ENCODE results near the gene RAX2. TPM values are rescaled to one million over a fixed set of nuclear protein-coding genes. Genes with fewer than 3 reads are reported as not detected.

The RAX2 gene
- total and polyA plus RNA-seq, 10 of the 15 experiments (the other 5 are each of a cell fraction or from before 2014, with no cell fraction given), result not detected

DNA sequence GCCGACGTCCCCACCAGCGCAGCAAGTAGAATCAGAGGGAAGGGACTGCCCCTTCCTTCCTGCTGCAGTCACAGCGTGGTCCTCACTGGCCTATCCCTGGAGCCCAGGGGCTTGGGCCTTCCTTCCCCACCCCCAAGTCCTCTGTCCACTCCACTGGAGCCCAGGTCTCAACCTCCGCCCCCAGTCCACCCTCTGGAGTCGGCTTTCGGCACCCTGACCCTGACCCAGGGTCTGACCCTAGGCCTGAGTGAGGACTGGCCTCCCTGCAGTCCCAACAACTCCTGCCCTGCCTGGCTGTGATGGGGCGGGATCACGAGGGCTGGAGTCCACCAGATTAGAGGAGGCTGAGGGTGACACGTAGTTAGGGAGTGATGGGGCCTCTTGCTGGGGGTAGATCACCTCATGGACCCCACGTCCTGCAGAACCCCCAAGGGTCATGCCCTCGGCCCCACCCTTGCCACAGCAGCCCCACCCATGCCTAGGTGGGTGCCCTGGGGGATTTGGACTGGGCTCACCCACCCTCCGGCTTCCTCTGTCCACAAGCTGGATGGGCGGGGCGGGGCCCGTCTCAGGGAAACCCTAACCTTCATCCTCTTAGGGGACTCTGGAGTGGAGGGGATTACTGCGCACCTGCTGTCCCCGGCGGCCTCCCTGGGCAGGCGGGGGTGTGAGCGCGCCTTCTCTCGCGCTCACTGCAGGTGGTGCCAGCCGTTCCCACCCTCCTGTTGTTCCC lies 3.8 kb downstream of the RAX2 start:
- no peak overlapping the region for H3K4me3 ChIP-seq
- H3K4me1 ChIP-seq (ENCODE audit: control insufficient read depth, insufficient read depth, low read length), result peaks cover 3% of the 10 kb centered on the region; the same call in 1 of the 2 replicates
- no peaks in the 10 kb centered on the region for H3K9me3 ChIP-seq (replicated peaks; ENCODE audit: control insufficient read depth, insufficient read depth, low read length)
- DNase-seq (ENCODE audit: low read depth, low spot score) (no peak), ATAC-seq (no peak), FAIRE-seq (no peak)
- no peak overlapping the region for H2AFZ ChIP-seq (ENCODE audit: control insufficient read depth, low read depth, low read length)
- H4K20me1 ChIP-seq (ENCODE audit: control insufficient read depth, insufficient read depth), result no peaks in the 10 kb centered on the region
- CTCF ChIA-PET, result interaction anchor here (1.3 kb wide), 1 partner anchor 54 kb away, joined by 3 read pairs; no protein-coding TSS in a partner anchor
- intact Hi-C loops (cut with micrococcal nuclease; ENCODE audit: unreplicated experiment) (no loop called here), in situ Hi-C loops (cut with MboI) (no loop called here)
- H3K9ac ChIP-seq (ENCODE audit: control insufficient read depth, insufficient read depth, low read length), result no peak overlapping the region
- H3K27me3 ChIP-seq (replicated peaks in 1 of 2; ENCODE audit: control insufficient read depth in 2 of 2, insufficient read depth in 2 of 2, low read length in 1 of 2), result no peaks in the 10 kb centered on the region
- SMC1A ChIA-PET (ENCODE audit: uncharacterized antibody, unreplicated experiment), result no interaction called here
- H3K4me2 ChIP-seq (ENCODE audit: control insufficient read depth, insufficient read depth), result no peak overlapping the region
- no peak overlapping the region for H3K27ac ChIP-seq (ENCODE audit: control insufficient read depth, insufficient read depth)
- WGBS (ENCODE audit: insufficient coverage, insufficient replicate concordance, low lambda C conversion rate, missing lambda C conversion rate), result 94% methylated on average over 24 of the region's 25 CpGs
- H3K79me2 ChIP-seq (ENCODE audit: control insufficient read depth, insufficient read depth, low read length), result peaks cover 4% of the 10 kb centered on the region
- no TSS peak for BruUV-seq (replicated peaks)
- TF ChIP-seq, protein P1, sequence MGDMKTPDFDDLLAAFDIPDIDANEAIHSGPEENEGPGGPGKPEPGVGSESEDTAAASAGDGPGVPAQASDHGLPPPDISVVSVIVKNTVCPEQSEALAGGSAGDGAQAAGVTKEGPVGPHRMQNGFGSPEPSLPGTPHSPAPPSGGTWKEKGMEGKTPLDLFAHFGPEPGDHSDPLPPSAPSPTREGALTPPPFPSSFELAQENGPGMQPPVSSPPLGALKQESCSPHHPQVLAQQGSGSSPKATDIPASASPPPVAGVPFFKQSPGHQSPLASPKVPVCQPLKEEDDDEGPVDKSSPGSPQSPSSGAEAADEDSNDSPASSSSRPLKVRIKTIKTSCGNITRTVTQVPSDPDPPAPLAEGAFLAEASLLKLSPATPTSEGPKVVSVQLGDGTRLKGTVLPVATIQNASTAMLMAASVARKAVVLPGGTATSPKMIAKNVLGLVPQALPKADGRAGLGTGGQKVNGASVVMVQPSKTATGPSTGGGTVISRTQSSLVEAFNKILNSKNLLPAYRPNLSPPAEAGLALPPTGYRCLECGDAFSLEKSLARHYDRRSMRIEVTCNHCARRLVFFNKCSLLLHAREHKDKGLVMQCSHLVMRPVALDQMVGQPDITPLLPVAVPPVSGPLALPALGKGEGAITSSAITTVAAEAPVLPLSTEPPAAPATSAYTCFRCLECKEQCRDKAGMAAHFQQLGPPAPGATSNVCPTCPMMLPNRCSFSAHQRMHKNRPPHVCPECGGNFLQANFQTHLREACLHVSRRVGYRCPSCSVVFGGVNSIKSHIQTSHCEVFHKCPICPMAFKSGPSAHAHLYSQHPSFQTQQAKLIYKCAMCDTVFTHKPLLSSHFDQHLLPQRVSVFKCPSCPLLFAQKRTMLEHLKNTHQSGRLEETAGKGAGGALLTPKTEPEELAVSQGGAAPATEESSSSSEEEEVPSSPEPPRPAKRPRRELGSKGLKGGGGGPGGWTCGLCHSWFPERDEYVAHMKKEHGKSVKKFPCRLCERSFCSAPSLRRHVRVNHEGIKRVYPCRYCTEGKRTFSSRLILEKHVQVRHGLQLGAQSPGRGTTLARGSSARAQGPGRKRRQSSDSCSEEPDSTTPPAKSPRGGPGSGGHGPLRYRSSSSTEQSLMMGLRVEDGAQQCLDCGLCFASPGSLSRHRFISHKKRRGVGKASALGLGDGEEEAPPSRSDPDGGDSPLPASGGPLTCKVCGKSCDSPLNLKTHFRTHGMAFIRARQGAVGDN (IDR thresholded peaks at IDR 0.05), result no peak
- TF ChIP-seq, protein P2, sequence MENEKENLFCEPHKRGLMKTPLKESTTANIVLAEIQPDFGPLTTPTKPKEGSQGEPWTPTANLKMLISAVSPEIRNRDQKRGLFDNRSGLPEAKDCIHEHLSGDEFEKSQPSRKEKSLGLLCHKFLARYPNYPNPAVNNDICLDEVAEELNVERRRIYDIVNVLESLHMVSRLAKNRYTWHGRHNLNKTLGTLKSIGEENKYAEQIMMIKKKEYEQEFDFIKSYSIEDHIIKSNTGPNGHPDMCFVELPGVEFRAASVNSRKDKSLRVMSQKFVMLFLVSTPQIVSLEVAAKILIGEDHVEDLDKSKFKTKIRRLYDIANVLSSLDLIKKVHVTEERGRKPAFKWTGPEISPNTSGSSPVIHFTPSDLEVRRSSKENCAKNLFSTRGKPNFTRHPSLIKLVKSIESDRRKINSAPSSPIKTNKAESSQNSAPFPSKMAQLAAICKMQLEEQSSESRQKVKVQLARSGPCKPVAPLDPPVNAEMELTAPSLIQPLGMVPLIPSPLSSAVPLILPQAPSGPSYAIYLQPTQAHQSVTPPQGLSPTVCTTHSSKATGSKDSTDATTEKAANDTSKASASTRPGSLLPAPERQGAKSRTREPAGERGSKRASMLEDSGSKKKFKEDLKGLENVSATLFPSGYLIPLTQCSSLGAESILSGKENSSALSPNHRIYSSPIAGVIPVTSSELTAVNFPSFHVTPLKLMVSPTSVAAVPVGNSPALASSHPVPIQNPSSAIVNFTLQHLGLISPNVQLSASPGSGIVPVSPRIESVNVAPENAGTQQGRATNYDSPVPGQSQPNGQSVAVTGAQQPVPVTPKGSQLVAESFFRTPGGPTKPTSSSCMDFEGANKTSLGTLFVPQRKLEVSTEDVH (IDR thresholded peaks at IDR 0.05; ENCODE audit: low read depth, partially characterized antibody), result no peak
- TF ChIP-seq POLR2AphosphoS2 (IDR thresholded peaks at IDR 0.05; ENCODE audit: low read depth, low read length), result no peak
- TF ChIP-seq ESRRA (IDR thresholded peaks at IDR 0.05; ENCODE audit: low read length), result no peak
- no peak for TF ChIP-seq CBX5 (IDR thresholded peaks at IDR 0.05; ENCODE audit: low read depth)
- TF ChIP-seq SRF (IDR thresholded peaks at IDR 0.05; ENCODE audit: low read depth in 2 of 2, low read length in 2 of 2), result no peak
- TF ChIP-seq, protein P3, sequence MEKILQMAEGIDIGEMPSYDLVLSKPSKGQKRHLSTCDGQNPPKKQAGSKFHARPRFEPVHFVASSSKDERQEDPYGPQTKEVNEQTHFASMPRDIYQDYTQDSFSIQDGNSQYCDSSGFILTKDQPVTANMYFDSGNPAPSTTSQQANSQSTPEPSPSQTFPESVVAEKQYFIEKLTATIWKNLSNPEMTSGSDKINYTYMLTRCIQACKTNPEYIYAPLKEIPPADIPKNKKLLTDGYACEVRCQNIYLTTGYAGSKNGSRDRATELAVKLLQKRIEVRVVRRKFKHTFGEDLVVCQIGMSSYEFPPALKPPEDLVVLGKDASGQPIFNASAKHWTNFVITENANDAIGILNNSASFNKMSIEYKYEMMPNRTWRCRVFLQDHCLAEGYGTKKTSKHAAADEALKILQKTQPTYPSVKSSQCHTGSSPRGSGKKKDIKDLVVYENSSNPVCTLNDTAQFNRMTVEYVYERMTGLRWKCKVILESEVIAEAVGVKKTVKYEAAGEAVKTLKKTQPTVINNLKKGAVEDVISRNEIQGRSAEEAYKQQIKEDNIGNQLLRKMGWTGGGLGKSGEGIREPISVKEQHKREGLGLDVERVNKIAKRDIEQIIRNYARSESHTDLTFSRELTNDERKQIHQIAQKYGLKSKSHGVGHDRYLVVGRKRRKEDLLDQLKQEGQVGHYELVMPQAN (conservative IDR thresholded peaks at IDR 0.05), result no peak
- TF ChIP-seq, protein P4, sequence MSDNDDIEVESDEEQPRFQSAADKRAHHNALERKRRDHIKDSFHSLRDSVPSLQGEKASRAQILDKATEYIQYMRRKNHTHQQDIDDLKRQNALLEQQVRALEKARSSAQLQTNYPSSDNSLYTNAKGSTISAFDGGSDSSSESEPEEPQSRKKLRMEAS (IDR thresholded peaks at IDR 0.05; ENCODE audit: low read depth, low read length), result no peak
- TF ChIP-seq KLF5 (IDR thresholded peaks at IDR 0.05; ENCODE audit: partially characterized antibody), result no peak
- no peak for TF ChIP-seq ZNF217 (IDR thresholded peaks at IDR 0.05)
- no peak for TF ChIP-seq NBN (IDR thresholded peaks at IDR 0.05)
- no peak for TF ChIP-seq TBL1XR1 (IDR thresholded peaks at IDR 0.05; ENCODE audit: low read depth, low read length)
- TF ChIP-seq KDM1A (IDR thresholded peaks at IDR 0.05; ENCODE audit: borderline replicate concordance), result no peak
- POLR2A ChIA-PET, result no interaction called here
- RAD21 ChIA-PET (ENCODE audit: unreplicated experiment), result no interaction called here
- peaks cover 0 to 18% of the 10 kb centered on the region in 2 experiments; a peak in 2 of 4 replicates for H3K36me3 ChIP-seq (ENCODE audit: control insufficient read depth in 2 of 2, insufficient read depth in 2 of 2, low read length in 1 of 2)
